CD4-positive, alpha-beta T cell treated with Interleukin-15 for 4 hours (primary cell): ENCODE results near the gene ECE1.

ENCODE experiments used
- DNase-seq: peaks from one replicate; pipeline ENCODE4 v3.0.0-alpha.2; 2020; ENCODE audit warnings: low spot score

The ECE1 gene

GRCh38 chr1:21308847-21309652 lies 18.8 kb upstream of the ECE1 start:
- DNase-seq = no peak

GRCh38 chr1:21308330-21308729 lies 18.1 kb upstream of the ECE1 start:
- no peak for DNase-seq

- no peak for DNase-seq
Observed at GRCh38 chr1:21307663-21308305, 17.5 kb upstream of the ECE1 start.

- DNase-seq = peak; percentile 17
Observed at GRCh38 chr1:21307210-21307609, 16.9 kb upstream of the ECE1 start.

GRCh38 chr1:21305900-21306189 lies 15.6 kb upstream of the ECE1 start:
- DNase-seq = no peak

GRCh38 chr1:21305155-21305899 lies 15.1 kb upstream of the ECE1 start:
- DNase-seq = no peak

- DNase-seq = no peak
Observed at GRCh38 chr1:21304488-21304887, 14.2 kb upstream of the ECE1 start.

GRCh38 chr1:21302747-21303715 lies 12.8 kb upstream of the ECE1 start:
- no peak for DNase-seq

- no peak for DNase-seq
Observed at GRCh38 chr1:21301794-21302440, 11.7 kb upstream of the ECE1 start.

GRCh38 chr1:21300774-21301173 lies 10.5 kb upstream of the ECE1 start:
- DNase-seq = no peak

GRCh38 chr1:21299780-21300395 lies 9.6 kb upstream of the ECE1 start:
- DNase-seq = no peak

GRCh38 chr1:21298981-21299391 lies 8.7 kb upstream of the ECE1 start:
- DNase-seq = peak; percentile 14

GRCh38 chr1:21297975-21298374 lies 7.7 kb upstream of the ECE1 start:
- no peak for DNase-seq

- DNase-seq = no peak
Observed at GRCh38 chr1:21296509-21297354, 6.5 kb upstream of the ECE1 start.

GRCh38 chr1:21295545-21295944 lies 5.3 kb upstream of the ECE1 start:
- DNase-seq = no peak

- DNase-seq = peak; percentile 72
Observed at GRCh38 chr1:21295002-21295401, 4.7 kb upstream of the ECE1 start.

- peak; percentile 93 for DNase-seq
Observed at GRCh38 chr1:21294266-21294989, 4.2 kb upstream of the ECE1 start.

GRCh38 chr1:21293537-21294265 lies 3.4 kb upstream of the ECE1 start:
- peak; percentile 60 for DNase-seq
